Neural crest cell (in vitro differentiated cells): ENCODE results near the gene MMP17. TPM values are rescaled to one million over a fixed set of nuclear protein-coding genes. Genes with fewer than 3 reads are reported as not detected.
A peak's percentile ranks its signal among the peaks of the same experiment; 100 is the strongest.

Source experiments
- DNase-seq: peaks from one replicate; pipeline ENCODE4 v3.0.0; 2021; ENCODE audit warnings: low read depth, mixed read lengths, low spot score
- H3K27ac Mint-ChIP-seq: one replicate; pipeline ENCODE4 v1.8.0; 2021; ENCODE audit warnings: mild to moderate bottlenecking, mixed read lengths; ENCODE audit not compliant: unreplicated experiment
- H3K27me3 Mint-ChIP-seq: 2 replicates; pipeline ENCODE4 v1.8.0; 2021; ENCODE audit warnings: low read depth, mild to moderate bottlenecking, mixed read lengths
- H3K36me3 Mint-ChIP-seq: 2 replicates; pipeline ENCODE4 v1.8.0; 2021; ENCODE audit warnings: low read depth, mild to moderate bottlenecking, mixed read lengths
- H3K4me1 Mint-ChIP-seq: 2 replicates; pipeline ENCODE4 v1.8.0; 2021; ENCODE audit warnings: mixed read lengths
- H3K4me3 Mint-ChIP-seq: one replicate; pipeline ENCODE4 v1.8.0; 2021; ENCODE audit warnings: mild to moderate bottlenecking, mixed read lengths
- H3K9me3 Mint-ChIP-seq: 2 replicates; pipeline ENCODE4 v1.8.0; 2021; ENCODE audit warnings: mixed read lengths
- CTCF ChIP-seq: fragments of 200-600 bp; sonication (generic); conservative IDR thresholded peaks from 2 replicates; pipeline ENCODE4 v1.5.0; 2021; ENCODE audit warnings: antibody characterized with exemption, mild to moderate bottlenecking
- total RNA-seq: library from RNA; stranded (reverse); gene quantifications from 2 replicates; pipeline ENCODE4 v1.2.1, GENCODE V29; 2021

MMP17 gene
- total RNA-seq, 1 donor from 2014 or later: 90.9 TPM

DNA sequence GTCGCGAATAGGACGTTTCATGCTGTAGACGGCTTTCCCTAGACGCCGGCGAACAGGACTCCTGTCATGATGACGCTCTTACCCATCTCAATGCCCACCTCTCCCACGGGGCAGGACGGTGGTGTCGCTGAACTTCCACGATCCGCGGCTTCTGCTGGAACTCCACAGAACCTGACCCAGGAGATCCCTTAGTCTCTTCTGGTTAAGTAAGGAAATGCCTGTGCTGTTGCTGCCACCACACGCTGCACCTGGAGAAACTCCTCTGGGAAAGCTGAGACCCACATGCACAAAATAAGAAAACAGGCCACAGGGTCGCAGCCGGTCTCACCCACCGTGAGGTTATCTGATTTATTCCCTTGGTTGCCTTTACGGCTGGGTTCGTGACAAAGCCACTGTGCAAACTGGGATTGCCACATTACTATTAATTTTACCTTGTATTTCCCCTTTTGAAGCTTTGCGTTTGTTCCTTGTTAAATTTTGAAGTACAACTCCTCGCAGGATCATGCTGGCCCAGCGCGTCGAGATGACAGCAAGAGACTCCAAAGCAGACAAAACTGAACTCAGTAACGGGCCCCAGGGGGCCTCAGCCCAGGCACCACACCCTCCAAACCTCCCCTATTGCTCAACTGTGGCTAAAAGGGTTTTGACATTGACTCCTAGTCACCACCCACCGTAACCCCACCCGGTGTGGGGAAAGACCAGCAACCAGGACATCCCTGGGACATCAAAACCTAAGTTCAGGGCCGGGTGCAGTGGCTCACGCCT lies 9.2 kb upstream of the MMP17 start:
- TF ChIP-seq CTCF: no peak
- Mint-ChIP-seq H3K36me3 (no peaks in the 10 kb centered on the region), H3K27ac (no peak overlapping the region), H3K4me1 (no peaks in the 10 kb centered on the region), H3K27me3 (peaks cover 4% of the 10 kb centered on the region), H3K9me3 (no peaks in the 10 kb centered on the region), H3K4me3 (no peak overlapping the region)
- DNase-seq: no peak

DNA sequence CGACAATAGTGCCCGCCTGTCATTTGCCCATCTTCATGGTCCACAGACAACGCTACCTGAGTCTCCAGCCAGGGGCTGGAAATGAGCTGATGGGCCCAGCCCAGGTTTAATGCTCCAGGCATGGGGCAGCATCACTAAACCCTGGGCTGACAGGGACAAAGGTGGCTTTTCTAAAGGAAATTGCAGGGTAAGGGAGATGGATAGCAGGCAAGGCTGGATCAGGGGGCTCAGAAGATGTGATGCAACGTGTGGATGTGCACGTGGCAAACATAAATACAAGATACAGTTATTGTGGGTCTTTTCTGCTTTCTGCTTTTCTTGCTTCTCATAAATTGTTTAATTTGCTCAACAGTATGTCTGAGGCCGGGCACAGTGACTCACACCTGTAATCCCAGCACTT lies 3.7 kb upstream of the MMP17 start:
- no peaks in the 10 kb centered on the region for H3K9me3 Mint-ChIP-seq

GRCh38 chr12:131825146-131825892 lies 2.9 kb upstream of the MMP17 start:
- Mint-ChIP-seq H3K27me3 (peaks cover 39% of the 10 kb centered on the region), H3K4me3 (peak overlapping the region; percentile 78), H3K36me3 (no peaks in the 10 kb centered on the region), H3K9me3 (no peaks in the 10 kb centered on the region), H3K27ac (peak overlapping the region; percentile 62), H3K4me1 (no peaks in the 10 kb centered on the region)
- DNase-seq: no peak
- TF ChIP-seq CTCF: no peak

More for the DNA sequence above, 3.7 kb upstream of the MMP17 start:
- H3K4me1 Mint-ChIP-seq: no peaks in the 10 kb centered on the region
- H3K27ac Mint-ChIP-seq: no peak overlapping the region
- H3K27me3 Mint-ChIP-seq: peaks cover 34% of the 10 kb centered on the region
- no peaks in the 10 kb centered on the region for H3K36me3 Mint-ChIP-seq
- no peak overlapping the region for H3K4me3 Mint-ChIP-seq
- no peak for DNase-seq
- TF ChIP-seq CTCF: no peak

GRCh38 chr12:131826097-131826928 lies 1.9 kb upstream of the MMP17 start:
- Mint-ChIP-seq H3K9me3 (no peaks in the 10 kb centered on the region), H3K4me1 (no peaks in the 10 kb centered on the region), H3K4me3 (peak overlapping the region; percentile 78), H3K36me3 (no peaks in the 10 kb centered on the region), H3K27ac (no peak overlapping the region), H3K27me3 (peaks cover 47% of the 10 kb centered on the region)
- DNase-seq: no peak
- TF ChIP-seq CTCF: no peak

DNA sequence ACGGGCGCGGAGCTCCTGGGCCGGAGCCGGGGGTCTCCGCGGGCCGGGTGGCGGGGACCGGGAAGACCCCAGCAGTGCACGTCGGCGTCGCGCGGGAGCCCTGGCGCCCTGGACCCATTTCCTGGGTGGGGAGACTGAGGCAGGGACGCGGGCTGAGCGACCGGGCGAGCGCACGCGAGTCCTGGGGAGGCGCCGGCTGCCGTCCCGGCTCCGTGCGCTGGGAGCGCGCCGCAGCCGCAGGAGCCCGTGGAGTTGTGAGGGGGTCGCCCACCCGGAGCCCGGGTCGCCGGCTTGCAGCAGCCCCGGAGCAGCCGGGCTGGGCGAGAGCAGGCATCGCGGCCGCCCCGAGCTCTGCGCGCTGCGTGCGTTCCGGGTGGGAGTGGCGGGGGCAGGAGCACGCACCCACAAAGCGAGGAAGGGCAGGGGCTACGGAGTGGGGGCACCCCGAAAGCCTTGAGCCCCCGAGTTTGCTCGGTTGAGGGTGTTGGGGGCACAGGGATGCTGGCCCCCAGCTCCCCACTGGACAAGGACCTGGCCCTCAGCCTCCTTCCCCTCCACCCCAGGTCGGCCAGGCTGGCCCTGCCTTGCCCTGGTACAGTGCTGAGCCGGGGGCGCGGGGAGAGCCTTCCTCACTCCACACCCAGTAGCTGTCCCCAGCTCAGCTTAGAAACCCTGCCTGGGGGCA lies 620 bp downstream of the MMP17 start:
- Mint-ChIP-seq H3K27ac (no peak overlapping the region), H3K27me3 (peaks cover 56% of the 10 kb centered on the region), H3K4me1 (peaks cover 6% of the 10 kb centered on the region), H3K9me3 (no peaks in the 10 kb centered on the region), H3K36me3 (no peaks in the 10 kb centered on the region), H3K4me3 (peak overlapping the region; percentile 86)
- DNase-seq: no peak
- no peak for TF ChIP-seq CTCF
